DMS53 treated with DMSO at 0.1 percent for 48 hours (cell line): Measurements from ENCODE around the gene NCMAP.
A peak's percentile ranks its signal among the peaks of the same experiment; 100 is the strongest.
"Not testable (repeated sequence)": the region's sequence is repeated elsewhere in the genome, so short reads cannot be mapped to it uniquely, and the experiment has no call there.

Experiments used
- DNase-seq: peaks from one replicate; lab custom pipeline; 2025; ENCODE audit not compliant: unreplicated experiment; lab: John Stamatoyannopoulos, UW

Gene NCMAP

GRCh38 chr1:24541711-24542346 is 14.1 kb upstream of the NCMAP start:
- DNase-seq = no peak

- no peak for DNase-seq
These were observed 11.6 kb upstream of the NCMAP start for GRCh38 chr1:24544239-24544638.

- no peak for DNase-seq
These were observed 10.2 kb upstream of the NCMAP start for GRCh38 chr1:24545662-24546061.

GRCh38 chr1:24547195-24547594 is 8.7 kb upstream of the NCMAP start:
- DNase-seq = no peak

GRCh38 chr1:24548070-24548469 is 7.8 kb upstream of the NCMAP start:
- no peak for DNase-seq

GRCh38 chr1:24549210-24549609 is 6.7 kb upstream of the NCMAP start:
- DNase-seq = not testable (repeated sequence)

GRCh38 chr1:24551290-24551959 is 4.5 kb upstream of the NCMAP start:
- no peak for DNase-seq

GRCh38 chr1:24551960-24552571 is 3.8 kb upstream of the NCMAP start:
- no peak for DNase-seq

GRCh38 chr1:24553931-24554330 is 2.0 kb upstream of the NCMAP start:
- DNase-seq = no peak

GRCh38 chr1:24554714-24555113 is 1.2 kb upstream of the NCMAP start:
- DNase-seq = no peak

- no peak for DNase-seq
These were observed 518 bp downstream of the NCMAP start for GRCh38 chr1:24556414-24556795.

- no peak for DNase-seq
These were observed 1.3 kb downstream of the NCMAP start for GRCh38 chr1:24557220-24557619.

GRCh38 chr1:24557711-24558131 is 1.8 kb downstream of the NCMAP start:
- no peak for DNase-seq

- no peak for DNase-seq
These were observed 2.6 kb downstream of the NCMAP start for GRCh38 chr1:24558455-24558854.

GRCh38 chr1:24558902-24559791 is 3.3 kb downstream of the NCMAP start:
- peak; percentile 80 for DNase-seq

- DNase-seq = no peak
These were observed 4.5 kb downstream of the NCMAP start for GRCh38 chr1:24560361-24560760.

- DNase-seq = no peak
These were observed 6.7 kb downstream of the NCMAP start for GRCh38 chr1:24562625-24563024.

- DNase-seq = no peak
These were observed 8.8 kb downstream of the NCMAP start for GRCh38 chr1:24564695-24565094.

GRCh38 chr1:24566236-24566867 is 10.5 kb downstream of the NCMAP start:
- no peak for DNase-seq

GRCh38 chr1:24567792-24568388 is 12.0 kb downstream of the NCMAP start:
- peak; percentile 37 for DNase-seq

- DNase-seq = no peak
These were observed 12.6 kb downstream of the NCMAP start for GRCh38 chr1:24568475-24568874.
